SW 1271 (cell line): ENCODE results near the gene ING5.

Experiments used
- DNase-seq, 2 experiments: peaks; one replicate each; lab custom pipeline; 2025; lab: John Stamatoyannopoulos, UW

Gene ING5

DNA sequence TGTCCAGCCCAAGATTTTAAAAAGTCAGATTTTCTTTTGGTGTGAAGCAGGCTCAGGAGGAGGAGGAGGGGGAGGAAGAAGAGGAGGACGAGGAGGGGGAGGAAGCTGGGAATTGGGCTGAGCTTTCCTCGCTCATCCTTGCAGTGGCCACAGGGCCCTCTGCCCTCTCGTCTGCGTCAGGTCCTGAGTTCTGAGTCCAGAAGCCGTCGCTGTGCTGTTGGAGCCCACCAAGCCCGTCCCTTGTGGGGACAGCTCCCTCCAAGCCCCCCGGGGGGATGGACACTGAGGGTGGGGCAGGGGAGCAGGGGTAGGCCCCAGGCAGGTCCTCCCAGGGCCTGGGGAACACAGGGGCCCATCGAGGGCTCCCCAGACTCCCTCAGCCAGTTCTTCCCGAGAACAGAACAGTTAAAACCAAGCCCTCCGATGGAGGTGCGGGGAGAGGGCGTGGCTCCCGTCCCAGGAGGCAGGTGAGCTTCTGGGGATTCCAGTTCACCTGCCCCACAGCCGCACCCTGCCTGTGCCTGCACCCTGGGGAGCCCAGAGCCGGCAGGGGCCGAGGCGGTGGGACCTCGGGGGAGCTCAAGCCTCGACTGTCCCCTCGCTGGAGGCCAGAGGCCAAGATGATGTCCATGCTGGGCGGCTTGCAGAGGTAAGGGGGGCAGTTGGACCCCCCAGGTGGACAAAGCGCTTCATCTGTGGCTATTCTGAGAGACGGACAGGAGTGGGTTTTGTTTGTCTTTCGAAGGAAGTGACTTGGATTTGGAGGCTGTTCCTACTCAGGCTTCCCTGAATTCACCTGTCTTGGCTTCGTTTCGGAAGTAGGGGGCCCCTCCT, 74.7 kb downstream of the ING5 start, which contains the start of gene GAL3ST2:
Gene GAL3ST2 (plus strand): TSS at position 487 of the 834 bp plus-strand sequence. CDS start 134 bp downstream, at position 621.
- DNase-seq, result no peak

DNA sequence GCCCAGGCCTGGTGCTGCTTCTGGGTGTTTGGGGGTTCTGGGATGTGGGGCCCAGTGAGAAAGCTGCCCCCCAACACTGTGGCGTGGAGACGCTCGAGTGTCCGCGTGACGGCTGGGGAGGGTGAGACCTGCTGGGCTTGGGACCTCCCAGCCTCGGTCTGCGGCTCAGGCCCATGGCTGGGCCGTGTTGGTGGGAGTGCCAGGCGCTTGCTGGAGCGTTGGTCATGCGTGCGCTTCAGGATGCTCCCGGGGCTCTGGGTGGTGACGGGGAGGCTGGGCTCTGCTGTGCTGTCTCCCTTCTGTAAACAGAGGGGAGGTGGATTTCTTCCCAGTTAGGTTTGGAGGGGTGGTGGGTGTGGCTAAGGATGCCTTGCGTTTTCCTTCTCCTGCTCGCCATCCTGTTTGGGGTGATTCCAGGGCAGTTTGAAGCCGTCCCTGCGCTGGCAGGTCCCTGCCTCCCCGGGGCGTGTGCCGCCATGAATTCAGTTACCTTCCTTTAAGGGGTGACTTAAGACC, 75.4 kb downstream of the ING5 start:
- no peak for DNase-seq

DNA sequence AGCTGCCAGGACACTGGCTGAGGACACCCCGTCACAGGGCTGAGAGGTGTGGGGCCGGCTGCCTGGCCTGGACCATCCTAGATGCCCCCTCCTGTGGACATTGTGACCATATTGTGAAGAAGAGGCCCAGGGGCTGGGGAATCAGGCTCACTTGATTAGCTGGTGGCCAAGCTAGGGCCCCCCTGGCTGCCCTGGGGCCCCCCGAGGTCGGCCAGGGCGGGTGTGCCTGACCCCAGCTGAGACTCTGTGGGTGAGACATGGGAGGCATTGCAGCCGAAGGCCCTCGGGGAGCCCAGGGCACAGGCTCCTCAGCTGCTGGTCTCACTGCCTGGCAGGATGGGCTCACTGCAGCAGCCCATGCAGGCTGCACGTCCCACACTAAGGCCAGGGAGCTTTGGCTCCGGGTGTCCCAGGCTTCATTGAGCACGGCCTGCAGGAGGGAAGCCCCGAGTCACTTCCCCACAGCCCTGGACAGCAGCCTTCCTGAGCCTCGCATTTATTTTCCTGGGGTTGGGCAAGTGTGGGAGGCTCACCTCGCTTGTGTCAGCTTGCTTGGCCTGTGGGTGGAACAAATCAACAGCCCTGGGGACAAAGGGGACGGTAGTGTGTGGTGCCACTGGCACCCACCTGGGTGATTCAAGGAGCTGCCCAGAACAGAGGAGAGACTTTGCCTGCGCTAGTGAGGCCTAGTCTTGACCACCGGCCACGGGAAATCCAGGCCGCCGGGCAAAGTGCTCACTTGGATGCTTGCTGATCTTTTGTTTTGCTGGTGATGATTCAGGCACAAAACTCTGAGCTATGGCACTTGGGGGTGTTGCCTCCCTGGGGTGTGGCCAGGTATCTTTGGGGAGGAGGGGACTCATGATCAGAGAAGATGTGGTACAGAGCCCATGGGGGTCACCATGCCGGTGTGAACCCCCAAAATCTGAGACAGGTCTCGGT, 76.1 kb downstream of the ING5 start:
- no peak for DNase-seq
